Measurements from ENCODE around the gene TEAD3. TPM values are rescaled to one million over a fixed set of nuclear protein-coding genes. Genes with fewer than 3 reads are reported as not detected.
A peak's percentile ranks its signal among the peaks of the same experiment; 100 is the strongest.
"Not testable (repeated sequence)": the region's sequence is repeated elsewhere in the genome, so short reads cannot be mapped to it uniquely, and the experiment has no call there.

TEAD3 gene
- total and polyA plus RNA-seq, 2 of the 4 experiments (the other 2 are of a cell fraction), result 5.2 to 28.0 TPM

DNA sequence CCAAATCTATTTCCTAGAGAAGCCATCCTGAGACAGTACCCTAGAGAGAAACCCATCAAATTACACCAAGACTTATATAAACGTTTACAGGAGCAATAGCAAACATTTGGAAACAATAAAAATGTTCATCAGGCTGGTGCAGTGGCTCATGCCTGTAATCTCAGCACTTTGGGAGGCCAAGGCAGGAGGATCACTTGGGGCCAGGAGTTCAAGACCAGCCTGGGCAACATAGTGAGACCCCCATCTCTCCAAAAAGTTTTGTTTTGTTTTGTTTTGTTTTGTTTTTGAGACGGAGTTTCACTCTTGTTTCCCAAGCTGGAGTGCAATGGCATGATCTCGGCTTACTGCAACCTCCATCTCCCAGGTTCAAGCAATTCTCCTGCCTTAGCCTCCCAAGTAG, 64.2 kb downstream of the TEAD3 start:
- H3K9me1 ChIP-seq (ENCODE audit: insufficient read depth, low read length); H4K20me1 ChIP-seq (ENCODE audit: insufficient read depth, low read length); H2AK5ac ChIP-seq (ENCODE audit: low read depth, low read length); H3K79me1 ChIP-seq (ENCODE audit: low read depth in 1 of 2, low read length in 2 of 2); H3K14ac ChIP-seq (replicated peaks; ENCODE audit: low read depth, low read length); dilution Hi-C loops (cut with HindIII; ENCODE audit: low sequenced_read_pairs, unreplicated experiment); H3K4me2 ChIP-seq (ENCODE audit: low read depth, low read length); H3K56ac ChIP-seq (ENCODE audit: extremely low read depth, insufficient read depth, low read length); H3K4me3 ChIP-seq (ENCODE audit: insufficient read depth, low read depth, low read length); CTCF ChIA-PET; DNase-seq; H3K36me3 ChIP-seq (ENCODE audit: control insufficient read depth, insufficient read depth, low read length); H4K91ac ChIP-seq (ENCODE audit: insufficient read depth, low read depth, low read length); H3K23ac ChIP-seq (ENCODE audit: low read depth, low read length); H3K27ac ChIP-seq (ENCODE audit: insufficient read depth, low read length); in situ Hi-C loops (cut with MboI; ENCODE audit: low sequenced_read_pairs); H2AFZ ChIP-seq (replicated peaks; ENCODE audit: low read length, poor library complexity); H2BK20ac ChIP-seq (ENCODE audit: low read depth, low read length); H2AK9ac ChIP-seq (replicated peaks; ENCODE audit: low read depth, low read length, poor library complexity); H3K9ac ChIP-seq (ENCODE audit: low read depth, low read length); H4K5ac ChIP-seq (ENCODE audit: low read depth, low read length); intact Hi-C loops (cut with micrococcal nuclease); H3K18ac ChIP-seq (ENCODE audit: low read depth, low read length); BruUV-seq (replicated peaks); H3K27me3 ChIP-seq (ENCODE audit: control insufficient read depth, insufficient read depth, low read length); H4K8ac ChIP-seq (ENCODE audit: low read depth in 2 of 2, low read length in 2 of 2); H3K9me3 ChIP-seq (ENCODE audit: control insufficient read depth, insufficient read depth, low read length); H2BK5ac ChIP-seq (ENCODE audit: low read depth, low read length, poor library complexity, severe bottlenecking); ATAC-seq (ENCODE audit: low read depth): not testable (repeated sequence)
- Histone ChIP-seq H3K4ac (ENCODE audit: low read depth, low read length) (0 out of 2 replicates have a peak overlapping the region, but pooled peaks have one; percentile 46), H2BK15ac (ENCODE audit: low read depth, low read length) (0 out of 3 replicates have a peak overlapping the region, but pooled peaks have one; percentile 14), H2BK120ac (ENCODE audit: low read depth, low read length) (peak overlapping the region; percentile 4; the same call in 1 of the 2 replicates), H3K4me1 (ENCODE audit: control insufficient read depth, insufficient read depth, low read length) (peaks cover 14% of the 10 kb centered on the region)
- POLR2A ChIA-PET (ENCODE audit: unreplicated experiment), result interaction anchor here (0.6 kb wide), 1 partner anchor 56 kb away, joined by 5 read pairs; no protein-coding TSS in a partner anchor
- WGBS, 2 experiments (ENCODE audit: extremely low coverage in 2 of 2, insufficient read length in 1 of 2), result 14% methylated on average over 1 of the region's 3 CpGs; no CpG with 5 or more reads in 1 of the 2 experiments
